ENCODE results near the gene MCTP2. TPM values are rescaled to one million over a fixed set of nuclear protein-coding genes. Genes with fewer than 3 reads are reported as not detected.

The MCTP2 gene
- total and polyA plus RNA-seq, 2 of the 8 experiments (the other 6 are each of a cell fraction or from before 2014, with no cell fraction given), result 3.4 to 4.5 TPM

DNA sequence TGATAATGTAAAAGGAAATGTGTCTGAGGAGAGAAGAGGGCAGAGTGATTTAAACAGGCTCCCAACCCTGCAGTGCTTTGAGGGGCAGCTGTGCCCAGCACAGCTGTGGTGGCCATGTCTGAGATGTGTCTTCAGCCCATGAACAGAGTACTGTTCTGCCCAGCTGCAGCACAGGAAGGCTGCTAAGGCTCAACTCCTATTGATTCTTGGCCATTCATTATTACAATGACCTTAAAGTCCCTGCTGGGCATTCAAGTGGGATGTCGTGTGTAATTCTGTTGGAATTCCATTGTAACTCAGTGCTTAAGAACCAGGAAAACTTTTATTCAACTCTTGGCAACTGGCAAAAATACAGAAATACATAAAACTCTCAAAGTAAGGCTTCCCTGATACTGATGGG is 229.3 kb downstream of the MCTP2 start:
- FAIRE-seq, result no peak
- no peak overlapping the region for H3K14ac ChIP-seq (ENCODE audit: insufficient read length)
- no peaks in the 10 kb centered on the region for H3K79me2 ChIP-seq (ENCODE audit: control insufficient read depth in 1 of 2, insufficient read depth in 2 of 2, low read length in 2 of 2)
- H2BK5ac ChIP-seq (ENCODE audit: low read depth, low read length), result no peak overlapping the region
- no peak overlapping the region; a peak in 1 of 4 replicates for H3K4me2 ChIP-seq (ENCODE audit: insufficient read depth in 1 of 2, low read depth in 2 of 2, low read length in 2 of 2)
- H4K20me1 ChIP-seq (replicated peaks in 1 of 2; ENCODE audit: control insufficient read depth in 1 of 2, insufficient read depth in 2 of 2, low read length in 2 of 2), result no peaks in the 10 kb centered on the region
- H4K5ac ChIP-seq (ENCODE audit: insufficient read length, low read depth, low read length), result no peak overlapping the region
- H2BK120ac ChIP-seq (replicated peaks; ENCODE audit: low read depth, low read length), result no peak overlapping the region
- no peak overlapping the region for H3K18ac ChIP-seq (ENCODE audit: extremely low read depth, low read length)
- H2BK15ac ChIP-seq (ENCODE audit: low read length), result no peak overlapping the region
- no peaks in the 10 kb centered on the region for H3K27me3 ChIP-seq (replicated peaks in 1 of 4; ENCODE audit: control insufficient read depth in 3 of 4, extremely low read depth in 1 of 4, insufficient read depth in 3 of 4, low read length in 3 of 4)
- no peak overlapping the region for H4K8ac ChIP-seq (ENCODE audit: extremely low read depth, insufficient read depth, low read length)
- no peak overlapping the region for H2AK5ac ChIP-seq (ENCODE audit: low read depth, low read length)
- H3K56ac ChIP-seq (replicated peaks; ENCODE audit: insufficient read length, low read depth, low read length), result no peak overlapping the region
- no peaks in the 10 kb centered on the region for H3K23me2 ChIP-seq (ENCODE audit: low read depth, low read length)
- H2AFZ ChIP-seq (ENCODE audit: low read length), result no peak overlapping the region
- no peak for DNase-seq (ENCODE audit: low read depth in 1 of 2, low spot score in 2 of 2)
- POLR2A ChIA-PET (ENCODE audit: partially characterized antibody), result no interaction called here
- H3K4me3 ChIP-seq (ENCODE audit: extremely low read depth in 1 of 4, insufficient read depth in 2 of 4, low read depth in 3 of 4, low read length in 4 of 4), result no peak overlapping the region
- H3K9ac ChIP-seq (replicated peaks in 1 of 4; ENCODE audit: extremely low read depth in 1 of 4, low read depth in 3 of 4, low read length in 3 of 4), result no peak overlapping the region
- H3K79me1 ChIP-seq (ENCODE audit: low read depth, low read length), result no peaks in the 10 kb centered on the region
- no peaks in the 10 kb centered on the region for H3K4me1 ChIP-seq (replicated peaks in 1 of 4; ENCODE audit: control insufficient read depth in 3 of 4, insufficient read depth in 4 of 4, low read length in 3 of 4)
- H4K91ac ChIP-seq (replicated peaks; ENCODE audit: insufficient read length, low read length), result no peak overlapping the region
- no peak overlapping the region for H2BK12ac ChIP-seq (ENCODE audit: low read depth, low read length)
- H3K9me3 ChIP-seq (ENCODE audit: insufficient read depth in 2 of 2, low read depth in 1 of 2, low read length in 1 of 2), result no peaks in the 10 kb centered on the region
- H3K4ac ChIP-seq (replicated peaks; ENCODE audit: insufficient read length, low read depth, low read length), result no peak overlapping the region
- no peak overlapping the region for H3K27ac ChIP-seq (ENCODE audit: low read depth, low read length)
- no peaks in the 10 kb centered on the region for H3K36me3 ChIP-seq (ENCODE audit: control insufficient read depth in 2 of 4, insufficient read depth in 4 of 4, low read length in 3 of 4)
- no peak overlapping the region for H3K23ac ChIP-seq (ENCODE audit: insufficient read length)
- WGBS, 2 experiments (ENCODE audit: extremely low coverage in 1 of 2, insufficient coverage in 1 of 2, insufficient read length in 1 of 2, insufficient replicate concordance in 2 of 2, low coverage in 1 of 2, low lambda C conversion rate in 2 of 2, missing lambda C conversion rate in 1 of 2), result 74% methylated on average over 1 of the region's 1 CpG; no CpG with 5 or more reads in 1 of the 2 experiments
- CTCF ChIA-PET (ENCODE audit: partially characterized antibody), result interaction anchor here (1.2 kb wide), 1 partner anchor 490 kb away, joined by 3 read pairs; no protein-coding TSS in a partner anchor
- H2BK20ac ChIP-seq (ENCODE audit: low read length), result no peak overlapping the region
- TF ChIP-seq, protein P1, sequence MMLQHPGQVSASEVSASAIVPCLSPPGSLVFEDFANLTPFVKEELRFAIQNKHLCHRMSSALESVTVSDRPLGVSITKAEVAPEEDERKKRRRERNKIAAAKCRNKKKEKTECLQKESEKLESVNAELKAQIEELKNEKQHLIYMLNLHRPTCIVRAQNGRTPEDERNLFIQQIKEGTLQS (IDR thresholded peaks at IDR 0.05; ENCODE audit: insufficient read depth, low read depth, low read length), result no peak
- no peak for TF ChIP-seq BCL11A (IDR thresholded peaks at IDR 0.05; ENCODE audit: low read depth in 2 of 2, low read length in 2 of 2)
